GM19023 (cell line): Measurements from ENCODE around the gene GRIK1.
"Not testable (repeated sequence)": the region's sequence is repeated elsewhere in the genome, so short reads cannot be mapped to it uniquely, and the experiment has no call there.

ENCODE experiments used
- ATAC-seq: cut with Tn5 transposase; IDR thresholded peaks from one replicate; pipeline ENCODE4 v1.9.1; 2021; ENCODE audit warnings: mild to moderate bottlenecking, moderate library complexity; ENCODE audit not compliant: unreplicated experiment

The GRIK1 gene

DNA sequence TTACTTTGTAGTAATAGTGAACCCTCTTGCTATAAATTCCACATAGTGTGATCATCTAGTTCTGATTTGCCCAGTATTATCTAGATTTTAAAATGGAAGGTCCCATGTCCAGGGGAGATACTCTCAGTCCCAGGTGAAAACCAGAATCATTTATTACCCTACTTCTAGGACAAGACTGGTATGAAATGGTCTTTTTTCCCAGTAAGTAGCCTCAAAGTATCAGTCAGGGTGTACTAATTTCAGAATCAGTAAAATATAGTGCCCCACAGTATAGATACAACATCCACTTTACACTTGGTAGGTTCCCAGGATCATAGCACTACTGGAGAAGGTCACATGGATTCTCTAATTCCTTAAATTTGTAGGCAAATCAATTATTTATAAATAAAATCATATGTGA, 318.3 kb downstream of the GRIK1 start:
- ATAC-seq: no peak

DNA sequence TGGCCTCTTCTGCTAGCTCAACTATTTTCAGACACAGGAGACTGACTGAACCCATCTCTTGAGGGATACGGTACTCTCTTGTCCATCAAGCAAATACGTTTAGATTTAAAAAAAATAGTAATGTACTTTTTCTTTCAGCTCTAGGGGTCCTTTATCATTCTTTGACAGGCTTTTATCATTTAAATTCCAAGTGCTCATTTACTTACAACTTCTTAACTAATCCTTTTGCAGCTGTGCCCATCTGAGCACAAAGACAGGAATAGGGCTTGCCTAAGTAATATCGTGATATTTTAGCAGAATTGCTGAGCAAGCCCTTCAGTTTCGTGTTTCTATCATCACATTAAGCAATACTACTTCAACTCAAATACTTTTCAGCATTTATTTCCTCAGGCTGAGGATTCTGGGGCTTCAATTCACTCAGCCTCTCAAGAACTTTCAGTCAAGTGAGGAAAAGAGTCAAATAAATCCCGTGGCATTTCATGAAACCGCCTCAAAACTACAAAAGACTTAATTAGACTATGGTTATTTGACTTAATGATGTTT, 323.5 kb downstream of the GRIK1 start:
- no peak for ATAC-seq

DNA sequence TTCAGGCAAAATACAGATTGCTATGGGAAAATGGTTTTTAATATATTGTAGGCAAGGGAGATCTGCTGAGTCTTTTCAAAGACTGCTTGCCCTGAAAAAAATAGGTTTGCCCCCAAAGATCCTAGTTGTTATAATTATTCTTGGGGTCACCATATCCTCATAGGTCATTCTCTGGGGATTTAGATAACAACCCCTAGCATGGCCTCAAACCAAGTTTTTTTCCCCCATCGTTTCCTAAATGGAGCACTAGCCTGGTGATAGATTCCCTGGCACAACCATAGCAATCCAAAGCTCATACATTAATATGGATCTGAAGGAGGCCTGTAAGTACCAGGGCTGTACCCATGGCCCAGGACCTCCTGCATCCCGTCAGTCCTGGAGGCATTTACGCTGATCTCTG, 325.9 kb downstream of the GRIK1 start:
- no peak for ATAC-seq

DNA sequence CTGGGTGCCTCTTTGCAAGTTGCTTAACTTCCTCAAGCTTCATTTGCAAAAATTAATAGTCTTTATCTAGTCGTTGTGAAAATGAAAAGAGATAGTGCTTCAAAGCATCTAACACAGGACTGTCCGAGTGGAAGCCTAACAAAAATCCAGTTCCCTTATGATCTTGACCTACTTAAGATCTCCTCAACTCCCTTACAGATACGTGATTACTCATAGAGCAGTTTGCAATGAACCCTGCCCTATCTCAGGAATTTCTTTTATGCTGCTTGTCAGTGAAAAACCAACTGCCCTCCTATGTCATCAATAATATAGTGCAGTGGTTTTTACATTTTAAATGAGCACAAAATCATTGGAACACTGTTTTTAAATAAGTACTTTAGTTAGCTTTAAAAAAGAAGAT, 326.8 kb downstream of the GRIK1 start:
- no peak for ATAC-seq

DNA sequence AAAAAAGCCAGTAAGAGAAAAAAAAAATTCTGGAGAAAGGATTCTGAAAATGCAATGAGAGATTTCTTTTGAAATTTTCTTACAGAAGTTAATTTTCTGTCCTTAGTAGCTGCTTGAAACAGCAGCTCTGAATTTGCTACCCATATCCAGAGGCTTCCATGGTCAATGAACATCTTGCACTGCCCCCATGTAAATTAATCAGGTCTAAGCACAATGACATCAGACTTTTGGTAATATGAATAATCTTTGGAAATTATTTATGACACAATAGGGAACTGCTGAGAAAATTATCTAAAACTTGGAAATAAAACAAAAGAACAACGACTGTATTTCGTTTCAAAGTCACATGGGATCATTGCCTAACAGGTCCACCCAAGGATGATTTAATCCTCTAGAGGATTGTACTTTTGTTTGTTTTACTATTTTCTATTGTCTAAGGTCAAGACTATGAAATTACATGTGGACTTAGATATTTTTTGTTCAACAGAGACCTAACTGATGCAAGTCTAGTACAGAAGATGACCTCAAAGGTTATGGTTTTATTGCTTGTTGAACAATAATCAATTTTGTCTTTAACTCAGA, 328.9 kb downstream of the GRIK1 start:
- no peak for ATAC-seq

DNA sequence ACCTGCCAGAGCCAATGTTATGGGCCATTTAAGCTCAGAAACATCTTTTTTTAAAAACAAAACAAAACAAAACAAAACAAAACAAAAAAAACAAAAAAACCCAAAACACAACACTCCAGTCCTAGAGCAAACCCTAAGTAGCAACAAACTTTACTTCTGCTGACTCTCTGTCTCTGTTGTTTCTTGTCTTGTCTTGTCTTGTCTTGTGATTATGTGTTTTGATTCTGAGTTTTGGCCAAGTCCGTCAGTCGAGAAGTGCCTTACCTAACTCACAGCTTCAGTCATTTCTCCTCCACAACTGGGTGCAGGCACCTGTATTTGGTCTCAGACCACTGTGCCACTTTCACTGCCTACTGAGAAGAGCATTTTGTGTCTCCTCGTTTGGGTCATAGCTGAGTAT, 333.2 kb downstream of the GRIK1 start:
- no peak for ATAC-seq

DNA sequence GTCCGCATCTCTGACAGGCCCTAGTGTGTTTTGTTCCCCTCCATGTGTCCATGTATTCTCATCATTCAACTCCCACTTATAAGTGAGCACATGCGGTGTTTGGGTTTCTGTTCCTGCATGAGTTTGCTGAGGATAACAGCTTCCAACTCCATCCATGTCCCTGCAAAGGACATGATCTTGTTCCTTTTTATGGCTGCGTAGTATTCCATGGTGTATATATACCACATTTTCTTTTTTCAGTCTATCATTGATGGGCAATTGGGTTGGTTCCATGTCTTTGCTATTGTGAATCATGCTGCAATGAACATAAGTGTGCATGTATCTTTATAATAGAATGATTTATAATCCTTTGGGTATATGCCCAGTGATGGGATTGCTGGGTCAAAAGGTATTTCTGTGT, 334.6 kb downstream of the GRIK1 start:
- not testable (repeated sequence) for ATAC-seq

DNA sequence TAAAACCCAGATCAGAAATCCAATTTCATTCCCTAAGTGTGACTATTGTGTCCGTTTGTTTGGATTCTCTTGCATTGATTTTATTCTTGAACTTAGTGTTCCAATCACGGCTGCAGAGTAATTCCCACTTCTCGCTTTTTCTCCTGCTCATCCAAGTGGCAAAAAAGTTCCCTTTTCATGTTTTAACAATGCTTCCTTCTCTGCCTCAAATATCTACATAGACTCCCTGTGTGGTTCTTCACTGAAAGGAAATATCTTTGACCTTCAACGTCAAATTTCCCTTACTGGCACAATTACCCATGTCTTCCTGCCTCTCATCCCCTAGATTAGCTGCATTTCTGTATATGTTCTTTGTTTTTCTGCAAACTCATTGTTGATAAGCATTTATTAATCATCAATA, 335.7 kb downstream of the GRIK1 start:
- no peak for ATAC-seq

DNA sequence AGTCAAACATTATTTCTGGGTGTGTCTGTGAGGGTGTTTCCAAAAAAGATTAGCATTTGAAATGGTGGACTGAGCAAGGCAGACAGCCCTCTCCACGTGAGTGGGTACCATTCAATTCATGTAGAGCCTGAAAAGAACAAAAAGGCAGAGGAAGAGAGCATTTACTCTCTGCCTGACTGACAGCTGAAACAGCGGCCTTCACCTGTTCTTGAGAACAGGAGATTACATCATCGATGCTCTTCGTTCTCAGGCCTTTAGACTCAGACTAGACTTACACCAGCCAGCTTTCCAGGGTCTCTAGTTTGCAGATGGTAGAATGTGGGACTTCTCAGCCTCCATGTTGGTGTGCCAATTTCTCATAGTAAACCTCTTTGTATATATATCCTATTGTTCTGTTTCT, 338.7 kb downstream of the GRIK1 start:
- ATAC-seq: no peak

DNA sequence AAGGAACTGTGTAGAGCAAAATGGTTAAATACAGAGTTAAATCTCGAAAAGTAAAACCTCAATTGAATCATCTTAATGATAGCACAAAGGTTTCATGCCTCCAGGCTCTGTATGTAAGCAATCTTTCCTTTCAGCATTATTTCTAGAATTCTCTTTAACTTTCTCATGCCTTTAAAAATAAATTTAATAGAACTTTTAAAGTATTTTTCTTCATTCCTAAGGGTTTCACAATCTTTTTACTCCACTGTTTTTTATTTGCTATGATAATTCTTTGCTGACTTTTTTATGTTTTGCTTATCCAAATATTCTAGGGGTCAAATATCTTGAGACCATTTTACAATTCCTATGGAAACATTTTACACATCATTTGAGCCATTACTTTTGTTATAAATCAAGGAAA, 353.1 kb downstream of the GRIK1 start:
- ATAC-seq: no peak

DNA sequence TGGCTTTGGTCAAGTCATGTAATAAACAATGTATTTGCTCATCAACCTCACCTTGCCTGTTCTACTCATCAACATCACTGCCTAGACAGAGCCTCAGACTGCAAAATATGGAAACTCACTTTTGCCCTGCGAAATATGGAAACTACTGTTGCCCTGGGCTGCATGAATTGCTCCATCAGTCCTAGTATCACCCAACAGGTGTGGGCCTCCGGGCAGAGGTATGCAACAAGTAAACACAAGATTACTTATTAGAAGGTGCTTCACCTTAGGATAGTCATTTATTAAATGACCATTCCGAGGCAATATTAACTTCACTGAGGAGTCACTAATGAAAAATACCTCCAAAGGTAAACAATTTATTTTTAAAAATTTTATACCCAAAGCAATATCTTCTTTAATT, 354.3 kb downstream of the GRIK1 start:
- ATAC-seq: no peak

DNA sequence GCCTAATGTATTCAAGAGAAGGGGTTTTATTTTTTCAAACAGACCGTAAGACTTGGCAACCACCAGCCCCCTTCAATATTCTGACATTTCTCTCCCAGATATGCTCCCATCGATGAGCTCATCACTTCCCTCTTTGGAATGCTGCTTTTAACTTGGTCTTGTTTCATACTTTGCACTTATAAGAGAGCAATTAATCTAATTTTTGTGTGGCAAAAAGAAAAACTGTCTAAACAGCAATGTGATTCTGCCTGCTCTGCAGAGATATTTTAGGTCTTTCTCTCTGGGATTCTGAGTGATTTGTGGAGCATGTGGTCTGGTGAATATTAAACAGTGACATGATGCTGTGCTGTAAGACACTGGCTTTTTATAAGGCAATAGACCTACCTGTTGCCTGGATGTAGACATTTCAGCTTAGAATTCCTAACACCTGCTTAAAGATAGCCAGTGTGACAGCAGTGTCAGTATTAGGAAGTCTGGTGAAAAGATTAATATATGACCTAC, 356.3 kb downstream of the GRIK1 start:
- ATAC-seq: no peak

DNA sequence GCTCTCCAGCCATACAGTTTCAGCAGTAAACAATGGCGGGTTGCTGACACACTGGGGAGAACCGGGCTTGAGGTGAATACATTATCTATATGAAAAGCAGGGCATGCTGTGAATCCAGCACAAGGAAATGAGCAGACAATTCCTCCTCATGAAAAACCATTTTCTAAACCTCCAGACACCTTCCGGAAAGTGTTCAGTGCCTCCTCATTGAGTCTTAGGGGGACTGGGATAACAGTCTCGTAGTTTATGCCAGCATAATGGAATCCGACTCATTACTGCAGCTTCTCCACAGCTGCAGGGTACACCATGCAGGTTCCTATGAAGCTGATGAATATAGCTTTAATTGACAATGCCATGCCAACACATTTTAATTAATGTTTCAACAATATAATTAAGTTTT, 356.9 kb downstream of the GRIK1 start:
- no peak for ATAC-seq

DNA sequence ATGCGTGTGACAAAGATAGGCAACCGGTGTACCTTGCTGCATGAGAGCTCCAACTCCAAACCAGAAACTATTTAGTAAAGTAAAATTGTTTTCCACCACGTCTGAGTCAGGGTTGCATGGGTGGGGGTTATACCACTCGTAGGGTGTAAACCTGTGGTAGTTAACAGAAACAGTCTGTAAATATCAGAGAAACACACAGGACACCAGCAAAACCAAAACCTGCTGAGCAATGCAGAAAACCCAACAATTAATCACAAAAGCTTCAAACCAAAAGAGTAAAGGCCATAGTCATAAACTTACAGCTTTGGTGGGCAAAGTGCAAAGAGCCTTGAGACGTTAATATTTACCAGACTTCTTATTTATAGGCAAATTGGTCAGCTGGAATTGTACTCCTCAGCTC, 358.4 kb downstream of the GRIK1 start:
- ATAC-seq: no peak

DNA sequence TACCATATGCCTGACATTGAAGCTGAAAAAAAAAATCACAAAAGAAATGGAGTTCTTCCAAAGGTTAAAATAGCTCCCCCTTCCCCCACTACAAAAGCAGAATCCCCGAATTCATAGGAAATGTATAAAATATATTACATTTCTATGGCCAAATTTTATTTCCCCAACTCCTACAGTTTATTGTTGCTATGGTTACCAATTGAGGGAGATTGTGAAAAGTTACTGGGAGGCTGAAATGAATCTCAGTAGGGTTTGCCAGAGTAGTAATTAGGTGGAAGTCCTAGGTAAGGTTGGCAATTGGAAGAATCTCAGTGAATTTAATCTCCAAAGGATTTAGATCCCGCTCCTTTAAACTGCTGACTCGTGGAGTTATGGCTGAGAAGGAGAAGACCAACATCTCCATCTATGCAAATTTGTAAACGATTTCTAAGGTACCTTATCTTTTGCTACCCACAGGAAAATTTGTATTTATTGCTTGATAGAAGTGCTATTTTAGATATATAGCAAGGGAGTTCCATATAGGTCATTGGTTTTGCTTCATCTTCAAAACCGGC, 359.0 kb downstream of the GRIK1 start:
- ATAC-seq: no peak

DNA sequence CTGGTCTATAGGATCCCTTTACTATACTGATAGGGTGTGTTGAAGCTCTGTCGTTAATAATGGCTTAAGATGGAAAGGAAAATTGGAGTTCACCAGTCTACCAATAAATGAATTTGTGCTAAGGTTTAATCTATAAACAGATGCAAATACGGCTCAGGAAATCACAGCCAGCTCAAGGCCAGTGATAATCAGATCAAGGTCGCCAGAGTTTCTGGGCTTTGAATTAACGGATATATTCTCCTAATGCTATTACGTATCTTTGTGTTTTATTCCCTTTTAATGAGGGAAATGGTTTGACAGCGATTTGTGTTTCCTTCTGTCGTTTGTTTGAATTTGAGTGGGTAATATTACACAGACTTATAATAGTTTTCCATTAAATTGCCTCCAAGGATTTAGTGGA, 361.5 kb downstream of the GRIK1 start:
- no peak for ATAC-seq

DNA sequence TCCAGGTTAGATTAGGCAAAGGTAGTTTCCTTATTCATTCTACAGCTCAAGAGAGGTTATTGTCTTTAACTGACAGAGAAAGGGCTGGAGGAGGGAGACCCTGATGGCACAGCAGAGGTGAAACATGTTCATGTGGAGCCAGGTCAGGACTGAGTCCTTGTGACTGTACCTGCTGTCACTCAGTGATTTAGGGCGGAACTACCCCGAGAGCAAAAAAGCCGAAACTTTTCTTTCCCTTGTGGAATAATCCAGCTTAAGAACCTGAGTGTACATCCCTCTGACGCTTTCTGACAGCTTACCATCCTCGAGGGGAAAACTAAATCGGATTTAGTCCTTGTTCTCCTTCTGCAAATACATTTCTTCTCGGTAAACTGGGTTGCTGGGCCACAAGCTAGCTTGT, 367.8 kb downstream of the GRIK1 start:
- ATAC-seq: no peak

DNA sequence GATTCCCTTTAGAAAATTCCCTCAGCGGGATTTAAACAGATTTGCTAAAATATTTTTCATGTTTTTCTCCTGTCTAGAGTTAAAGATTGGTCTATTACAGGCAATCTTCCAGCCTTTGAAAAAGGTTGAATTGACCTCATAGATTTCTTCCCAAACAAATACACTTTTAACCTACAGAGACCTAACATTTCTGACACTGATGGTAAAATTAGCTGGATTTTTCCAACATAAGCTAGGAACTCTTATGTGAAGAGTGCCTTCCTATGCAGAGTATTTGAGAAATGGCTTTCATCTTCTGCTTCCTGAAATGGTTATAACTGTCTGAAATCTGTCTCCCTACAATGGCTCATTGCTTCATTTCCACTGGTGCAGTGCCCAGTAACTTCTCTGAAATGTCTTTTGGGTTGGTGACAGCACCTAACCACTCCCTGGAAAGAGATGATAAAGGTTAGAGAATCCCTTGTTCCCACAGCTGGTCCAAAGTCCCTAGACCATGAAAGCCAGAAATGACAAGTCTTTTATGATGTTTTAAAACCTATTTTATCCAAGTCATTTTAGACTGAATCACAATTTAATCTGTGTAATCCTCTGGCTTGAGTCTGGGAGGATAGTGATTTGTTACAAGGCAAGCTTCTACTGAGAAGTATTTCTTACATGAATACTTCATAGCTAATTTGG, 371.6 kb downstream of the GRIK1 start:
- ATAC-seq: no peak

DNA sequence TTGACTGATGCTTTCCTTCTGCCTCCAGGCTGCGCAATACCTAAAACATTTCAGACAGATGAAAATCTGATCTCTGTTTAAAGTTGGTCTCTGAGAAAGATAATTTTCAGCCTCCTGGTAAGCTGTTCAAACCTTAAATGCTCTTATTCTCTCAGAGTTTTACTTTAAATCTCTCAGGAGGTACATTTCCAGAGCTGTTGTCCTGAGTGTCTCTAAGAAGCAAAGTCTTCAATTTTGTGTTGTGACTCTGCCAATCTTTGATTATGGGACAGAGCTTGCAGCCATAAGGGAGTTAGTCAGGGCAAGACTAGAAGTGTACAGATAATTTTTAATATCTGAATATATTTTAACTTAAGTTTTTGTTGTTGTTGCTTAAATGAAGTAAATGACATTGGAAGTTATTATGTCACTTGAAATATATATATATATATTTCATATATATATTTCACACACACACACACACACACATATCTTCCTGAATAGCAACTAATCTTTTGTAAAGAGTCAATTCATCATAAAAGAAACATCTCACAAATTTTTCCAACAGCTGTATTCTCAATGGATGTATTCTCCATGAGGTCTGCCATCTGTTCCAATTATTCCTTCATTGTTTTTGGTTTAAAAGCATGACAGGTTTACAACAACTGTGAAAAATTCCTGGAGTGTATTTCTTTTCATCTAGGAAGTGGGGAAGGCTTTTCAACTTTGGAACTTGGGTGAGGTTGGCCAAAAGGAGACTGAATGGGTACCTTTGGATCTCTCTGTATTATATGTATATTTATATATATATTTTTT, 381.7 kb downstream of the GRIK1 start:
- ATAC-seq: no peak

DNA sequence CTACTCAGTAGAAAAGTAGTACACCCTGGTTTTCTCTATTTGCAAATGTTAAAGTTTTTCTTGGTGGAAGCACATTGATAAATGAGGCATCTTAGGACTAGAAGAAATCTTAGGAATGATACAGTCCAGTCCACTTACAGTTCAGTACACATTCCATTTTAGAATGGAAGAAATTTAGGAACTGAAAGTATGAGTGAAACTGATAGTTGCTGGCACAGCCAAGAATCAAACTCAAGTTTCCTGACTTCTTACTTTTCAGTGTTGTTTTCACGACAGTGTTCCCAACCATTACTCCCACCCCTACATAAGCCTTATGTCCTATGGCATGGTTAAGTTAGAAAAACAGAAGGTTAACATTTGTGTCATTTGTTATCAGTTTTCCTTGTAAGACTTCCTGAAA, 382.6 kb downstream of the GRIK1 start:
- ATAC-seq: no peak

DNA sequence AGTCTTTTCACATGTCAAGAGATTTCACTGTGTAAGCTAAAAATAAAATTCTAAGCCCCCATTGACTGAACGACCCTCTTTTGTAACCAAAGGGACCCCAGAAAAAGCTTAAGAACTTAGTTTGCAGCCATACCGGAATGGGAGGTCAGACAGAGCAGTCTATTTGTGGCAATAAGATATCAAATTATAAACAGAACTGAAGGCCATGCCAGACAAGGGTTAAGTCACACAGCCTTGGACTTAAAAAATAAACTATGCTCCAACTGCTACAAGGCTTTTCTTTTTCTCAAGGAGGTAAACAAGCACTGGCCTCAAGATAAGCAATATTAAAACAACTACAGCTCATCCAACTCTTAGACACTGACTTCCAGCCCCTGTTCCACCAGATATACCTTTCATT, 384.2 kb downstream of the GRIK1 start:
- no peak for ATAC-seq

DNA sequence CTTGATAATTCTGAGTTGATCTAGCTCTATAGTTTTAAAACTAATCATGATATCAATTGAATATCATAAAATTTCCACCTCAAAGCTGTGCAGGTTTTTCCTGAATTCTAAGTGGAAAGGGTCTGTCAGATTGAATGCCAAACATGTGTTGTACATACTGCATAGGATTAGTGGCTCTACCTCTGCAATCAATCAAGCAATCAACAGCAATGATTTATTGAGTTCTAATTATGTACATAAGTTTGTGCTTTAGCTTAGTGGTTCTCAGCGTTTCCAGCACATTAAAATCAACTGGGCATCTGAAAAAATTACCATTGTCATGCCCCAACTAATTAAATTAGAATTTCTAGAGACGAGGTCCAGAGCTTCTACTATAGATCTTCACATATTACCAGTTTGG, 389.6 kb downstream of the GRIK1 start:
- ATAC-seq: no peak
